GM12873 (cell line): ENCODE measurements around the gene TPSAB1.
"Not testable (repeated sequence)": the region's sequence is repeated elsewhere in the genome, so short reads cannot be mapped to it uniquely, and the experiment has no call there.

Experiments
- CTCF ChIP-seq: IDR thresholded peaks from 2 replicates; pipeline ENCODE4 v1.5.1; 2012; ENCODE audit warnings: low read depth, mild to moderate bottlenecking, moderate library complexity, low read length, control low read depth; ENCODE audit not compliant: insufficient read depth; ENCODE audit errors: missing control alignments

Gene TPSAB1

DNA sequence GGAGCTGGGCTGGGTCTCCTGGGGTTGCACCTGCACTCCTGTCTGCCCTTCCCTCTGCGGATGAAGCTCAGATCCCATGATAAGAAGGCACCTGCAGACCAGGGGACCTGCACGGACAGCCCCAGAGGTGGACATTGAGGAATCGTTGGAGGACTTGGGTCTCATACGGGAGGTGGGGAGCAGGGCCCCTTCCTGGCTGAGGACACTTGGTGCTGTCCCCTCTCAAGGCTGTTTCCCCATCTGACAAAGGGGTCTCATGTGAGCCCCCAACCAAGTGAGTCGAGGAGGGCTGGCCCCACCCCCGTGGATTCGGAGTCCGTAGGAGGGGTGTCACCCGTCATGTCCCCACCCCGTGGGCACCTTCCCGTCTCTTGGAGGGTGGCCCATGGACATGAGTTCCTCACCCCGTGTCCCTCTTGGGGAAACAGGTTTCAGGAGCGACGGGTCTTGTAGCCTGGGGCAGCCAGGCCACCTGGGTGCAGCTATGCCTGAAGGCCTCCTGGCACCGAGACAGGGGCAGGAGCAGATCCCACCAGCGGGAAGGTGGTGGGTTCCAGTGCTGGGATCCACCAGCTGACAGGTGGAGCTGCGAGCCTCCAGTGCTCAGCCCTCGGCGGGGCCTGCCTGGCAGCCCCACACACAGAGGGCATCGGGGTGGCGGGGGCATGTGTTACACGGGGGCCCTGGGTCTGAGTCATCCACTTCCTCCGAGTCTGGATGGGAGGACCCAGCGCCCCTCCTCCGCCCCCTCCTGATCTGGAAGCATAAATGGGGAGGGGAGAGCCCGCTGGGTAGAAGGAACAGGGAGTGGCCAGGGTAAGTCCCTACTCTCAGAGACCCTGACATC lies 15.0 kb downstream of the TPSAB1 start, which contains the start of gene TPSD1:
Gene TPSD1 (plus strand): TSS at position 794 of the 847 bp plus-strand sequence. CDS start 212 bp downstream, outside the sequence.
- not testable (repeated sequence) for TF ChIP-seq CTCF

DNA sequence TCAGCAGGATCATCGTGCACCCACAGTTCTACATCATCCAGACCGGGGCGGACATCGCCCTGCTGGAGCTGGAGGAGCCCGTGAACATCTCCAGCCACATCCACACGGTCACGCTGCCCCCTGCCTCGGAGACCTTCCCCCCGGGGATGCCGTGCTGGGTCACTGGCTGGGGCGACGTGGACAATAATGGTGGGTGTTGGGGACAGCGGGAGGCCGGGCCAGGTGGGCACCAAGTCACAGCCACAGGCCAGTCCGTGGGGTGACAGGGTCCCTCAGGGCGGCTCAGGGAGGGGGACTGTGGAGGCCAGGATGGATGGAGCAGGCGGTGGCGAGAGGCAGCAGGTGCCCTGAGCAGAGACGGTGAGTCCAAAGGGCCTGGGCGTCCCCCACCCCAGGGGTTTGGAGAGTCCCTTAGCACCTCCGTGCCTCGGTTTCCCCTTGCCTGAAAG lies 16.4 kb downstream of the TPSAB1 start:
- no peak for TF ChIP-seq CTCF

DNA sequence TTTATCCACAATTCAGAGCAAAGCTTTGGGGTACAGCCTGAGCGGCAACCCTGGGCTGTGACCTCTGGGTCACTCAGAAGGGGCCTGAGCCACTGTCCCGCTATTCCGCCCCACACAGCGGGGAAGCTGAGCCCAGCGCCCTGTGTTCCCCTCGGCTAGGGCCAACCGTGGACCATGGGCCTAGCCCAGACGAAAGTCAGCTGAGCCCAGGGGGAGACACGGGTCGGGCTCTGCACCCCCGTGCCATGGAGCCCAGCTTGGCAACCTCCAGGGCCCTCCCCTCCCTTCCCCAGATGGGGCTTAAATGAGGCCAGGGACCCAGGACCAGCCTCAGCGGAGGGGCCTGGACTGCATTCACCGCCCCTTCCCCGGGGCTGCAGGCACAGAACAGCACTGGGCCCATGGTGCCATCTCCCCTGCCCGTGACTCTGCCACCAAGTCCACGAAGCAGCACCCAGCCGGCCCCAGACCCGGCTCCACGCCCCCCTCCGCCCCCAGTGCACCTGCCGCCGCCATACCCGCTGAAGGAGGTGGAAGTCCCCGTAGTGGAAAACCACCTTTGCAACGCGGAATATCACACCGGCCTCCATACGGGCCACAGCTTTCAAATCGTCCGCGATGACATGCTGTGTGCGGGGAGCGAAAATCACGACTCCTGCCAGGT lies 17.2 kb downstream of the TPSAB1 start:
- no peak for TF ChIP-seq CTCF

GRCh38 chr16:1258225-1258600 lies 17.7 kb downstream of the TPSAB1 start:
- TF ChIP-seq CTCF: no peak

GRCh38 chr16:1258906-1259759 lies 18.6 kb downstream of the TPSAB1 start:
- no peak for TF ChIP-seq CTCF

DNA sequence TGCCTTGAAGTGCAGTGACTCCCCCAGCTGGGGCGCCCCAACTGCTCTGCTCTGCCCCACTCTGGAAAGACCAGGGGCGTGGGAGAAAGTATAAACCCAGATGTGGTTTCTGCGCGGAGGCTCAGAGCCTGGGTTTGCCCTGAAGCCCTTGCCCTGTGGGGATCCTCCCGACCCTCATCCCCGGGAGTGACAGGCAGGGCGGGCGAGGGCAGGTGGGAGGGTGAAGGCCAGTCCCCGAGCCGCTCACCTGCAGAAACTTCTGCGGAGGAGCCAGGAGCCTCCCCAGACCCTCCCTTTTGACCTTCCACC lies 19.2 kb downstream of the TPSAB1 start:
- no peak for TF ChIP-seq CTCF
